Measurements from ENCODE around the gene MSRB3. TPM values are rescaled to one million over a fixed set of nuclear protein-coding genes. Genes with fewer than 3 reads are reported as not detected.

MSRB3 gene
- total RNA-seq, 1 experiment from 2014 or later, result 1.1 TPM

- no peak overlapping the region for H2BK15ac ChIP-seq (ENCODE audit: low read depth, low read length)
- no peak overlapping the region for H4K91ac ChIP-seq (ENCODE audit: insufficient read length, low read depth, low read length)
- H3K9me3 ChIP-seq (ENCODE audit: control insufficient read depth, low read depth, low read length), result no peaks in the 10 kb centered on the region
- H3T11ph ChIP-seq (ENCODE audit: low read length), result no peak overlapping the region
- no peaks in the 10 kb centered on the region for H4K20me1 ChIP-seq (ENCODE audit: control insufficient read depth, insufficient read depth, insufficient read length)
- no peak overlapping the region for H2AFZ ChIP-seq (ENCODE audit: low read length)
- no peak overlapping the region for H3K23ac ChIP-seq (ENCODE audit: insufficient read length, low read depth, low read length)
- Mint-ChIP-seq H3K9me3 (no peaks in the 10 kb centered on the region), H3K36me3 (ENCODE audit: insufficient read depth in 1 of 3, low read depth in 3 of 3) (no peaks in the 10 kb centered on the region), H3K4me1 (peaks cover 5 to 19% of the 10 kb centered on the region in 2 experiments; a peak in 3 of 4 replicates), H3K27me3 (ENCODE audit: low read depth) (peaks cover 2% of the 10 kb centered on the region), H3K27ac (no peak overlapping the region), H3K4me3 (no peak overlapping the region)
- H4K8ac ChIP-seq (replicated peaks; ENCODE audit: insufficient read length, low read depth, low read length), result no peak overlapping the region
- H3K27me3 ChIP-seq (ENCODE audit: insufficient read depth, low read length), result no peaks in the 10 kb centered on the region; the same call in 1 of the 2 replicates
- H4K5ac ChIP-seq (ENCODE audit: insufficient read length, low read depth, low read length), result no peak overlapping the region
- no peak overlapping the region for H3K4ac ChIP-seq (ENCODE audit: low read depth, low read length)
- no peaks in the 10 kb centered on the region for H3K79me1 ChIP-seq (ENCODE audit: insufficient read depth, low read depth, low read length, poor library complexity, severe bottlenecking)
- H2BK5ac ChIP-seq (ENCODE audit: insufficient read length, low read length), result no peak overlapping the region
- H2BK12ac ChIP-seq (ENCODE audit: insufficient read length, low read depth, low read length), result no peak overlapping the region
- H3K4me1 ChIP-seq (ENCODE audit: insufficient read depth, low read length), result 0 out of 2 replicates have a peak, but pooled peaks cover 5% of the 10 kb centered on the region
- H2BK20ac ChIP-seq (ENCODE audit: low read depth, low read length, poor library complexity, severe bottlenecking), result no peak overlapping the region
- DNase-seq, result no peak
- no peaks in the 10 kb centered on the region for H3K79me2 ChIP-seq (ENCODE audit: insufficient read depth, low read length)
- TF ChIP-seq, protein P1, sequence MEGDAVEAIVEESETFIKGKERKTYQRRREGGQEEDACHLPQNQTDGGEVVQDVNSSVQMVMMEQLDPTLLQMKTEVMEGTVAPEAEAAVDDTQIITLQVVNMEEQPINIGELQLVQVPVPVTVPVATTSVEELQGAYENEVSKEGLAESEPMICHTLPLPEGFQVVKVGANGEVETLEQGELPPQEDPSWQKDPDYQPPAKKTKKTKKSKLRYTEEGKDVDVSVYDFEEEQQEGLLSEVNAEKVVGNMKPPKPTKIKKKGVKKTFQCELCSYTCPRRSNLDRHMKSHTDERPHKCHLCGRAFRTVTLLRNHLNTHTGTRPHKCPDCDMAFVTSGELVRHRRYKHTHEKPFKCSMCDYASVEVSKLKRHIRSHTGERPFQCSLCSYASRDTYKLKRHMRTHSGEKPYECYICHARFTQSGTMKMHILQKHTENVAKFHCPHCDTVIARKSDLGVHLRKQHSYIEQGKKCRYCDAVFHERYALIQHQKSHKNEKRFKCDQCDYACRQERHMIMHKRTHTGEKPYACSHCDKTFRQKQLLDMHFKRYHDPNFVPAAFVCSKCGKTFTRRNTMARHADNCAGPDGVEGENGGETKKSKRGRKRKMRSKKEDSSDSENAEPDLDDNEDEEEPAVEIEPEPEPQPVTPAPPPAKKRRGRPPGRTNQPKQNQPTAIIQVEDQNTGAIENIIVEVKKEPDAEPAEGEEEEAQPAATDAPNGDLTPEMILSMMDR (conservative IDR thresholded peaks at IDR 0.05), result no peak
- H3K56ac ChIP-seq (ENCODE audit: insufficient read length, low read depth, low read length), result no peak overlapping the region
- H3K18ac ChIP-seq (ENCODE audit: insufficient read length, low read depth, low read length), result no peak overlapping the region
- H2BK120ac ChIP-seq (ENCODE audit: low read depth, low read length, poor library complexity, severe bottlenecking), result no peak overlapping the region
- no peak overlapping the region for H3K14ac ChIP-seq (ENCODE audit: insufficient read depth, low read length)
- no peak overlapping the region for H3K4me2 ChIP-seq (ENCODE audit: insufficient read depth, insufficient read length, low read length)
- no peak overlapping the region for H2AK5ac ChIP-seq (ENCODE audit: insufficient read length, low read length)
- no peak overlapping the region for H3K9ac ChIP-seq (ENCODE audit: extremely low read depth, insufficient read length, low read length)
- WGBS (ENCODE audit: extremely low coverage, insufficient read length, low lambda C conversion rate), result no CpG with 5 or more reads among the region's 2 CpGs
- H3K23me2 ChIP-seq (ENCODE audit: insufficient read length, low read depth, low read length, poor library complexity, severe bottlenecking), result no peaks in the 10 kb centered on the region
- no peak overlapping the region for H3K27ac ChIP-seq (ENCODE audit: insufficient read length, low read depth, low read length)
Measured at GRCh38 chr12:65494537-65494936, 216.1 kb downstream of the MSRB3 start.
